Non-pigmented ciliary epithelial cell (primary cell): ENCODE measurements around the gene COL27A1.

ENCODE experiments used
- DNase-seq: peaks from one replicate; pipeline ENCODE4 v3.0.0-alpha.2; 2010; ENCODE audit warnings: low read depth

The COL27A1 gene

GRCh38 chr9:114207034-114207810 is 51.9 kb downstream of the COL27A1 start:
- DNase-seq = no peak

- no peak for DNase-seq
Observed at GRCh38 chr9:114207845-114208244, 52.5 kb downstream of the COL27A1 start.

GRCh38 chr9:114209151-114209550 is 53.8 kb downstream of the COL27A1 start:
- DNase-seq = no peak

GRCh38 chr9:114210136-114210535 is 54.8 kb downstream of the COL27A1 start:
- no peak for DNase-seq

- no peak for DNase-seq
Observed at GRCh38 chr9:114210691-114211276, 55.4 kb downstream of the COL27A1 start.

GRCh38 chr9:114212826-114213225 is 57.5 kb downstream of the COL27A1 start:
- no peak for DNase-seq

- DNase-seq = no peak
Observed at GRCh38 chr9:114213566-114213965, 58.2 kb downstream of the COL27A1 start.

- no peak for DNase-seq
Observed at GRCh38 chr9:114214181-114214580, 58.8 kb downstream of the COL27A1 start.

- DNase-seq = no peak
Observed at GRCh38 chr9:114214686-114215414, 59.5 kb downstream of the COL27A1 start.

GRCh38 chr9:114216081-114216480 is 60.7 kb downstream of the COL27A1 start:
- no peak for DNase-seq

GRCh38 chr9:114216976-114217375 is 61.6 kb downstream of the COL27A1 start:
- no peak for DNase-seq

GRCh38 chr9:114218264-114219120 is 63.2 kb downstream of the COL27A1 start:
- no peak for DNase-seq

GRCh38 chr9:114220061-114220541 is 64.8 kb downstream of the COL27A1 start:
- DNase-seq = no peak

GRCh38 chr9:114221706-114222465 is 66.5 kb downstream of the COL27A1 start:
- DNase-seq = no peak

- DNase-seq = no peak
Observed at GRCh38 chr9:114223564-114224246, 68.4 kb downstream of the COL27A1 start.

GRCh38 chr9:114224247-114224610 is 68.9 kb downstream of the COL27A1 start:
- no peak for DNase-seq

- no peak for DNase-seq
Observed at GRCh38 chr9:114225561-114226212, 70.3 kb downstream of the COL27A1 start.

- no peak for DNase-seq
Observed at GRCh38 chr9:114226246-114227055, 71.1 kb downstream of the COL27A1 start.

GRCh38 chr9:114227288-114228015 is 72.1 kb downstream of the COL27A1 start:
- no peak for DNase-seq
